Keratinocyte (primary cell): Measurements from ENCODE around the gene ETNK1. TPM values are rescaled to one million over a fixed set of nuclear protein-coding genes. Genes with fewer than 3 reads are reported as not detected.

ENCODE experiments used
- DNase-seq: peaks from one replicate; pipeline ENCODE4 v3.0.0-alpha.2; 2011; ENCODE audit warnings: low read depth, missing footprints, low spot score
- FAIRE-seq: peaks from 2 replicates; lab custom pipeline; 2011; peaks lifted over from hg19 to GRCh38; lab: Jason Lieb, UNC
- H2AFZ ChIP-seq: 2 replicates; pipeline ENCODE4 v1.6.0; 2012; ENCODE audit warnings: low read length, control low read depth, inconsistent platforms; ENCODE audit not compliant: control insufficient read depth
- H3K27ac ChIP-seq: 2 replicates; pipeline ENCODE4 v1.5.1; 2011; ENCODE audit warnings: low read length; ENCODE audit not compliant: control insufficient read depth, insufficient read depth
- H3K27me3 ChIP-seq: 3 replicates; pipeline ENCODE4 v1.6.0; 2011; ENCODE audit warnings: low read length; ENCODE audit not compliant: control insufficient read depth, insufficient read depth; ENCODE audit errors: extremely low read depth
- H3K36me3 ChIP-seq, 2 experiments: 2 replicates in 1 of 2; 3 replicates in 1 of 2; pipeline ENCODE4 v1.5.1; 2011; ENCODE audit warnings: low read length in 2 of 2, mild to moderate bottlenecking in 1 of 2; ENCODE audit not compliant: control insufficient read depth in 2 of 2, insufficient read depth in 2 of 2; ENCODE audit errors: extremely low read depth in 1 of 2
- H3K4me1 ChIP-seq: 3 replicates; pipeline ENCODE4 v1.5.1; 2011; ENCODE audit warnings: low read length; ENCODE audit not compliant: control insufficient read depth, insufficient read depth; ENCODE audit errors: extremely low read depth
- H3K4me2 ChIP-seq: 3 replicates; pipeline ENCODE4 v1.6.0; 2011; ENCODE audit warnings: low read depth, low read length; ENCODE audit not compliant: control insufficient read depth, insufficient read depth; ENCODE audit errors: extremely low read depth
- H3K4me3 ChIP-seq, 3 experiments: fragments of 200-600 bp in 1 of 3; sonication (generic) in 1 of 3; 2 replicates in 2 of 3; 3 replicates in 1 of 3; pipeline ENCODE4 v1.5.1; 2011 to 2016; ENCODE audit warnings: low read length in 3 of 3, mild to moderate bottlenecking in 3 of 3, control low read depth in 2 of 3, inconsistent platforms in 1 of 3, low read depth in 1 of 3, mixed read lengths in 1 of 3, mixed run types in 1 of 3, moderate library complexity in 1 of 3; ENCODE audit not compliant: control insufficient read depth in 2 of 3, insufficient read depth in 2 of 3; ENCODE audit errors: extremely low read depth in 1 of 3
- H3K79me2 ChIP-seq: 2 replicates; pipeline ENCODE4 v1.6.0; 2012; ENCODE audit warnings: low read length; ENCODE audit not compliant: control insufficient read depth, insufficient read depth
- H3K9ac ChIP-seq: 3 replicates; pipeline ENCODE4 v1.6.0; 2011; ENCODE audit warnings: low read length; ENCODE audit not compliant: control insufficient read depth, insufficient read depth; ENCODE audit errors: extremely low read depth
- H3K9me1 ChIP-seq: 3 replicates; pipeline ENCODE4 v1.6.0; 2011; ENCODE audit warnings: low read length; ENCODE audit not compliant: control insufficient read depth, insufficient read depth; ENCODE audit errors: extremely low read depth
- H3K9me3 ChIP-seq: 2 replicates; pipeline ENCODE4 v1.5.1; 2012; ENCODE audit warnings: low read depth, low read length; ENCODE audit not compliant: control insufficient read depth
- H4K20me1 ChIP-seq: 3 replicates; pipeline ENCODE4 v1.6.0; 2011; ENCODE audit warnings: low read length; ENCODE audit not compliant: control insufficient read depth, insufficient read depth; ENCODE audit errors: extremely low read depth
- EZH2 ChIP-seq: IDR thresholded peaks from one replicate; pipeline ENCODE4 v1.6.1; 2012; ENCODE audit warnings: inconsistent platforms, mild to moderate bottlenecking, low read length, moderate library complexity
- dilution Hi-C: fragments of 300-500 bp; cut with MboI; formaldehyde crosslinking; loops from one replicate; pipeline ENCODE4 v1.7.0; 2020; ENCODE audit warnings: low sequenced_read_pairs; ENCODE audit not compliant: extremely low pct_ligation_motif_present
- polyA plus RNA-seq, 5 experiments: library from polyadenylated mRNA; depleted of rRNA in 3 of 5; stranded (reverse) in 3 of 5; stranded (forward) in 1 of 5; unstranded in 1 of 5; fragments of >200 nt; gene quantifications; 1 replicate in 1 of 5; 2 replicates in 3 of 5; 3 replicates in 1 of 5; pipeline versions ENCODE4 v1.2.1 to v1.2.3, GENCODE V29; 2011 to 2012; ENCODE audit warnings: missing spikeins in 2 of 5, low read depth in 1 of 5, low replicate concordance in 1 of 5
- TF ChIP-seq, protein P1 (sequence below), 3 experiments: IDR thresholded peaks in 1 of 3; conservative IDR thresholded peaks in 1 of 3; optimal IDR thresholded peaks in 1 of 3; 2 replicates in 2 of 3; 3 replicates in 1 of 3; pipeline versions ENCODE3 to v1.5.1; 2011; ENCODE audit warnings: low read length in 3 of 3, mild to moderate bottlenecking in 3 of 3, moderate library complexity in 2 of 3, control low read depth in 1 of 3, inconsistent platforms in 1 of 3; ENCODE audit not compliant: insufficient read depth in 2 of 3; ENCODE audit errors: extremely low read depth in 1 of 3

The ETNK1 gene
- polyA plus RNA-seq, 1 donor (not counting 4 experiments of a cell fraction or from before 2014, with no cell fraction given), result 20.3 TPM

DNA sequence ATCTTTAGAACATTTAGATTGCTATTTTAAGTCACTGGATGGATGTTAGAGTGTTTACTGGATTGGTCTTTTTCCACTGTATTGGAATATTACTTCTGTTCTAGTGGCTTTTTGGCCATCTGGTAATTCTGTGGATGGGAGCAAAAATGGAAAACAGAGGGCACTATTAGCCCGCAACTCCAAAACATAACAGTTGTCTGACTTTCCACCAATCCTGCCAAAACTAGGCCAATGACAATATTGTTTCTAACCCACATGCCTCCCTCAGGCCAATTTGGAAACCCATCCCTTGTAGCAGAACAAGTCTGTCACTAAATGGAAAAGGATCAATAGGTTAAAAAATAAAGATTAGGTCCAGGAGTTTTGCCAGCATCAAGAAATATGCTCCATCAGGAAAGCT, 97.8 kb downstream of the ETNK1 start:
- no peaks in the 10 kb centered on the region for H3K4me1 ChIP-seq
- no peak overlapping the region for H3K27ac ChIP-seq
- no peak for TF ChIP-seq EZH2
- TF ChIP-seq, protein P1, sequence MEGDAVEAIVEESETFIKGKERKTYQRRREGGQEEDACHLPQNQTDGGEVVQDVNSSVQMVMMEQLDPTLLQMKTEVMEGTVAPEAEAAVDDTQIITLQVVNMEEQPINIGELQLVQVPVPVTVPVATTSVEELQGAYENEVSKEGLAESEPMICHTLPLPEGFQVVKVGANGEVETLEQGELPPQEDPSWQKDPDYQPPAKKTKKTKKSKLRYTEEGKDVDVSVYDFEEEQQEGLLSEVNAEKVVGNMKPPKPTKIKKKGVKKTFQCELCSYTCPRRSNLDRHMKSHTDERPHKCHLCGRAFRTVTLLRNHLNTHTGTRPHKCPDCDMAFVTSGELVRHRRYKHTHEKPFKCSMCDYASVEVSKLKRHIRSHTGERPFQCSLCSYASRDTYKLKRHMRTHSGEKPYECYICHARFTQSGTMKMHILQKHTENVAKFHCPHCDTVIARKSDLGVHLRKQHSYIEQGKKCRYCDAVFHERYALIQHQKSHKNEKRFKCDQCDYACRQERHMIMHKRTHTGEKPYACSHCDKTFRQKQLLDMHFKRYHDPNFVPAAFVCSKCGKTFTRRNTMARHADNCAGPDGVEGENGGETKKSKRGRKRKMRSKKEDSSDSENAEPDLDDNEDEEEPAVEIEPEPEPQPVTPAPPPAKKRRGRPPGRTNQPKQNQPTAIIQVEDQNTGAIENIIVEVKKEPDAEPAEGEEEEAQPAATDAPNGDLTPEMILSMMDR (optimal IDR thresholded peaks at IDR 0.05 in 1 of 3, IDR thresholded peaks at IDR 0.05 in 1 of 3, conservative IDR thresholded peaks at IDR 0.05 in 1 of 3; ENCODE audit: extremely low read depth in 1 of 3, insufficient read depth in 2 of 3, low read length in 3 of 3), result no peak
- no peaks in the 10 kb centered on the region for H3K36me3 ChIP-seq
- H3K9me1 ChIP-seq, result no peaks in the 10 kb centered on the region
- dilution Hi-C loops, result no loop called here
- DNase-seq, result no peak
- H4K20me1 ChIP-seq, result no peaks in the 10 kb centered on the region
- no peak overlapping the region for H3K4me2 ChIP-seq
- no peak overlapping the region for H3K4me3 ChIP-seq
- no peak overlapping the region for H3K9ac ChIP-seq
- no peaks in the 10 kb centered on the region for H3K79me2 ChIP-seq
- no peaks in the 10 kb centered on the region for H3K27me3 ChIP-seq
- no peak for FAIRE-seq
- no peaks in the 10 kb centered on the region for H3K9me3 ChIP-seq
- H2AFZ ChIP-seq, result no peak overlapping the region

DNA sequence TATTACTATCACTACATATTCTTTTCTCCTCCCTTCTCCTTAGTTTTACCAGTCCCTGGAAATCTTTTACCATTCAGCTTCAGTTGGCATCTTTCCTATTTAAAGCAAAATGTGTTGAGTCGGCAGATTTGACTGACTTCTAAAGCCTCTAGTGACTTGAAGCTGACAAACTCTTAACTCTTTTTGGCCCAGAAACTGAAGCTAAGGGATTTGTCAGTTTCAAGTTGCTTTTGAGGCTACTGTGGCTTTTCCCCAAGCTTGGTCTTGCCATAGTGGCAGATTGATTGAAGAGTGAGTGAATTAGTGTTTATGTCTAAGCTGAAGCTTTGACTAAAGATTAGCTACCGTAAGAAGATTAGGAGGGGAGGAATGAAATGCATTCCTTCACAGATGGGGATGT, 104.0 kb downstream of the ETNK1 start:
- Histone ChIP-seq H3K36me3 (no peaks in the 10 kb centered on the region), H3K4me3 (no peak overlapping the region), H4K20me1 (no peaks in the 10 kb centered on the region), H3K27me3 (no peaks in the 10 kb centered on the region), H3K79me2 (no peaks in the 10 kb centered on the region), H3K4me2 (no peak overlapping the region), H3K9me1 (no peaks in the 10 kb centered on the region), H3K9me3 (no peaks in the 10 kb centered on the region), H3K4me1 (no peaks in the 10 kb centered on the region), H3K27ac (no peak overlapping the region), H3K9ac (no peak overlapping the region), H2AFZ (no peak overlapping the region)
- DNase-seq (no peak), FAIRE-seq (no peak)
- dilution Hi-C loops, result no loop called here
- TF ChIP-seq, protein P1 (optimal IDR thresholded peaks at IDR 0.05 in 1 of 3, IDR thresholded peaks at IDR 0.05 in 1 of 3, conservative IDR thresholded peaks at IDR 0.05 in 1 of 3; ENCODE audit: extremely low read depth in 1 of 3, insufficient read depth in 2 of 3, low read length in 3 of 3), result no peak
- no peak for TF ChIP-seq EZH2
